Measurements from ENCODE around the gene TRIM39.

GRCh38 chr6:30283761-30284160 lies 43.0 kb upstream of the TRIM39 start:
- no peak for TF ChIP-seq CTCF (IDR thresholded peaks at IDR 0.05 in 4 of 5, conservative IDR thresholded peaks at IDR 0.05 in 1 of 5)
- no peak for TF ChIP-seq POLR2A (IDR thresholded peaks at IDR 0.05)
